COLO829 (cell line): ENCODE measurements around the gene COPS7A.

Experiments used
- DNase-seq: peaks from one replicate; pipeline ENCODE4 v3.0.0; 2012; ENCODE audit warnings: low spot score

The COPS7A gene

GRCh38 chr12:6751767-6752166 is 27.9 kb downstream of the COPS7A start:
- DNase-seq, result no peak

- peak; percentile 65 for DNase-seq
These were observed 28.5 kb downstream of the COPS7A start for GRCh38 chr12:6752167-6752920.

GRCh38 chr12:6752921-6753771 is 29.3 kb downstream of the COPS7A start, which contains the start of gene MLF2:
Gene MLF2, minus strand, starts transcription at chr12:6753141. Its CDS starts 807 bp downstream, at chr12:6752334.
- peak; percentile 100 for DNase-seq

GRCh38 chr12:6753772-6754356 is 30.0 kb downstream of the COPS7A start:
- DNase-seq, result no peak

- no peak for DNase-seq
These were observed 30.6 kb downstream of the COPS7A start for GRCh38 chr12:6754411-6754810.

- no peak for DNase-seq
These were observed 33.3 kb downstream of the COPS7A start for GRCh38 chr12:6757028-6757690.

- DNase-seq, result no peak
These were observed 34.8 kb downstream of the COPS7A start for GRCh38 chr12:6758506-6759095.

GRCh38 chr12:6759741-6760140 is 35.9 kb downstream of the COPS7A start:
- DNase-seq, result no peak

- no peak for DNase-seq
These were observed 39.5 kb downstream of the COPS7A start for GRCh38 chr12:6763380-6763779.

- peak; percentile 99 for DNase-seq
These were observed 40.4 kb downstream of the COPS7A start for GRCh38 chr12:6764011-6764828.

- no peak for DNase-seq
These were observed 41.3 kb downstream of the COPS7A start for GRCh38 chr12:6765048-6765633.

GRCh38 chr12:6765634-6766581 is 42.1 kb downstream of the COPS7A start, which contains the start of gene PTMS:
Gene PTMS, plus strand, starts transcription at chr12:6766363. Its CDS starts 343 bp downstream, at chr12:6766706.
- DNase-seq, result peak; percentile 68

GRCh38 chr12:6766651-6767349 is 43.0 kb downstream of the COPS7A start:
- no peak for DNase-seq

- no peak for DNase-seq
These were observed 43.8 kb downstream of the COPS7A start for GRCh38 chr12:6767353-6768319.

- no peak for DNase-seq
These were observed 44.6 kb downstream of the COPS7A start for GRCh38 chr12:6768437-6768914.

GRCh38 chr12:6768990-6769389 is 45.1 kb downstream of the COPS7A start:
- no peak for DNase-seq

- DNase-seq, result no peak
These were observed 45.8 kb downstream of the COPS7A start for GRCh38 chr12:6769666-6770065.
